HG02943 (cell line): ENCODE data around the gene DCUN1D2.
"Not testable (repeated sequence)": the region's sequence is repeated elsewhere in the genome, so short reads cannot be mapped to it uniquely, and the experiment has no call there.

ENCODE experiments used
- ATAC-seq: cut with Tn5 transposase; IDR thresholded peaks from one replicate; pipeline ENCODE4 v1.9.1; 2021; ENCODE audit warnings: mild to moderate bottlenecking, low read depth, moderate library complexity; ENCODE audit not compliant: unreplicated experiment

DCUN1D2 gene

DNA sequence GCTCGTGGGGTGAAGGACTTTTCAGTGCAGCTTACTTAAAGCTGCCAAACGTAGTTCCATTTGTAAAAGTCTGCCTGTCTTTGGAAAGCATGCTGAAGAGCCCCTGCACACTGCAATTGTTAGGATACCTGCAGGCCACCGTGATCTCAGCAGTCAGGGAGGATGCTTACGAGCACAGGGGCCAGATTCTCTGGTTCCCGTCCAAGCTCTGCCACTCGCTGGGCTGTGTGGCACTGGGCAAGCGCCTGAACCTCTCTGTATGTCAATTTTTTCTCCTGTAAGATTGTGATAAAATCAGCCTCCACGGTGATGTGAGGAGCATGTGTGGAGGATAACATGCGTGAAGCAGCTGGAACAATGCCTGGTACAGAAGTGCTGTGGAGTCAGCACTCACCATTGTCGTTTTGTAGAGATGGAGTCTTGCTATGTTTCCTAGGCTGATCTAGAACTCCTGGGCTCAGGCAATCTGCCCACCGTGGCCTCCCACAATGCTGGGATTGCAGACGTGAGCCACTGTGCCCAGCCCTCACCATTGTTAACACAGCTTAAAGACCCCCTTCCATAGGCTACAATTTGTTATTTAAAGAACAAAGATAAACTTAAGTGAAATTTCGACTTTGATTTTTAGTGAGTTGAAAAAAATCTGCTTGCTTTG, 40.7 kb downstream of the DCUN1D2 start:
- no peak for ATAC-seq

DNA sequence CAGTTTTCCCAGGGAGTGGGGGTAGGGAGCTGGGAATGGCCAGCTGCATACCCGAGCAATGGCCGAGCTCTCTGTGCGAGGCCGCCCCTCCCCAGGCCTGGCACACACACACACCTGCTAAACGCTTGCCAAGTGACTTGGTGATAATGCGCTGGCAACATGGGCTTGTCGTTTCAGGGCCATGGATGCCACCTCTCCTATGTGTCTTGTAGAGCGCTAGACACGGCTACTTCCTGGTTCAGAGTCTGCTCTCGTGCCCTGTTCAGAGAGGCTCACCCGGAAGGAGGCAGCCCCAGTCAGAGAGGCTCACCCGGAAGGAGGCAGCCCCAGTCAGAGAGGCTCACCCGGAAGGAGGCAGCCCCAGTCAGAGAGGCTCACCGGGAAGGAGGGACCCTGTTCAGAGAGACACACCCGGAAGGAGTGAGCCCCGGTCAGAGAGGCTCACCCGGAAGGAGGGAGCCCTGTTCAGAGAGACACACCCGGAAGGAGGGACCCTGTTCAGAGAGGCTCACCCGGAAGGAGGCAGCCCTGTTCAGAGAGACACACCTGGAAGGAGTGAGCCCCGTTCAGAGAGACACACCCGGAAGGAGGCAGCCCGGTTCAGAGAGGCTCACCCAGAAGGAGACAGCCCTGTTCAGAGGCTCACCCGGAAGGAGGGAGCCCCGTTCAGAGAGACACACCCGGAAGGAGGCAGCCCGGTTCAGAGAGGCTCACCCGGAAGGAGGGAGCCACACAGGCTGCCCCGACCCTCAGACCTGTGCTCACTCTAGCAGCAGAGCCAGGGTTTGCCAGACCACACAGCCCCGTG, 41.4 kb downstream of the DCUN1D2 start:
- ATAC-seq, result no peak

DNA sequence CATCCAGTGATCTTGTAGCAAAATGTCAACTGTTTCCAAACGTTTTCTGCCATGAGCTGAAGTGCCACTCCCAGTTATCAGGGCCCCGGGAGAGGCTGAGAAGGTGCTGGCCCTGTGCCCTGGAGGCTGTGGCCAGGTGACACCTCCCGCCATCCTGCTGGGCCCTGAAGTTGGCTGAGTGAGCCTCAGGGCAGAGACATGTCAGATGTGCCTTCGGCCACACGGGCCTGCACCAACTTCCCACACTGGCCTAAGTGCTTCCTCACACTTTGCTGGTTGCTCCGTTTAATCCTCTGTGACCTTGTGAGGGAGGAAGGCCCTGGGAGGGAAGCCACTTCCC, 42.0 kb downstream of the DCUN1D2 start:
- no peak for ATAC-seq

DNA sequence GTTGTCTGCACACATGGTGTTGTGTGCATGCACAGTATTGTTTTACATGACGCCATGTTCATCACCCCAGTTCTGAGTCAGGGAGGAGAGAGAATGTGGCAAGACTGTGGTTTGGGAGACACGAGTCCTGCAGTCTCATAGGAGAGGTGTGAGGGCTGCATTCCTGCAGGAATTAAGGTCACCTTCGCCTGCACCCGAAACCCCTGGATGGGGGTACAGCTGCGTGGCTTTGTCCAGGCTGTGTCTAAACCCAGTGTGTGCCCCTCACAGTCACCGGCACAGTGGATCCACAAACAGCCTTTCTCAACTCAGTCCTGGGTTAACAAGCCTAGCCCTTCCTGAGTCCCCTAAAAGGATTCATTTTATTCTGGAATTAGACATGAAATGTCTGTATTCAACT, 42.9 kb downstream of the DCUN1D2 start:
- ATAC-seq, result no peak

DNA sequence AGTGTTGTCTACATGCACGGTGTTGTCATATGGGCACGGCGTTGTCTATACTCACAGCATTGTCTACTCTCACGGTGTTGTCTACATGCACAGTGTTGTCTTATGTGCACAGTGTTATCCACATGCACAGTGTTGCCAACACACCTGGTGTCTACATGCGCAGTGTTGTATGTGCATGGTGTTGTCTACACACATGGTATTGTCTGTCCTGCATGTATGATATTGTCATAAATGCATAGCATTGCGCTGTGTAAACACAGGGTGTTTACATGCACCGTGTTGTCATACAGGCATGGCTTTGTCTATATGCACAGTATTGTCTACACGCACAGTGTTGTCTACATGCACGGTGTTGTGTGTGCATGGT, 44.0 kb downstream of the DCUN1D2 start:
- ATAC-seq, result no peak

DNA sequence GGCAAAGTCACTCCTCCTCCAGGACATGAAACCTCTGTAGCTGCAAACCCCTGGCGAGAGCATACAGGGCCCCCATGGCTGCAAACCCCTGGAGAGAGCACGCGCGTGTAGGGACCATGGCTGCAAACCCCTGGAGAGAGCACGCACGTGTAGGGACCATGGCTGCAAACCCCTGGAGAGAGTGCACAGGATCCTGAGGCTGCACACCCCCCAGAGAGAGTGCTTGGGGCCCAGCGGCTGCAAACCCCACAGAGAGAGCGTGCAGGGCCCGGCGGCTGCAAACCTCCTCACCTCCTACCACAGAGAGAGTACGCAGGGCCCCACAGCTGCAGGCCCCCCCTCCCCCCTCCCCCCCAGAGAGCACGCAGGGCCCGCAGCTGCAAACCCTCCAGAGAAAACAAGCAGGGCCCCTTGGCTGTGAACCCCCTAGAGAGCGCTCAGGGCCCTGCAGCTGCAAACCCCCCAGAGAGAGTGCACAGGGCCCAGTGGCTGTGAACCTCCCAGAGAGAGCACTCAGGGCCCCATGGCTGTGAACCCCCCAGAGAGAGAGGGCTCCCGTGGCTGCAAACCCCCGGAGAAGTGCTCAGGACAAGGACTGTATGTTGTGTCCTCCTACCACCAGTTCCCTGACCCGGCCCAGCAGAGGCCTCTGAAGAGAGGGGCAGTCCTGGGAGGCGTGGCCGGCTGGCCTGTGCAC, 44.6 kb downstream of the DCUN1D2 start:
- no peak for ATAC-seq

DNA sequence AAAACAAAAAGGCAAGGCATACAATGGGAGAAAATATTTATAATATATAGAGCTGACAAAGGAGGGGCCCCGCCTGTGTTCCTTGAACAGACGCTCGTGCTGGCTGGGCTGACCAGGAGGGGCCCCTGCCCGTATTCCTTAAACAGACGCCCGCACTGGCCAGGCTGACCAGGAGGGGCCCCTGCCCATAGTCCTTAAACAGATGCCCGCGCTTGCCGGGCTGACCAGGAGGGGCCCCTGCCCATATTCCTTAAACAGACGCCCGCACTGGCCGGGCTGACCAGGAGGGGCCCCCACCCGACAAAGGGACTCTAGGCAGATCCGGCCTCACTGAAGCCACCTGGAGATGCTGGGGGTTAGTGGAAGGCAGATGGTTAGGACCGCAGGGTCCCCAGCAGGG, 46.5 kb downstream of the DCUN1D2 start:
- ATAC-seq, result no peak

DNA sequence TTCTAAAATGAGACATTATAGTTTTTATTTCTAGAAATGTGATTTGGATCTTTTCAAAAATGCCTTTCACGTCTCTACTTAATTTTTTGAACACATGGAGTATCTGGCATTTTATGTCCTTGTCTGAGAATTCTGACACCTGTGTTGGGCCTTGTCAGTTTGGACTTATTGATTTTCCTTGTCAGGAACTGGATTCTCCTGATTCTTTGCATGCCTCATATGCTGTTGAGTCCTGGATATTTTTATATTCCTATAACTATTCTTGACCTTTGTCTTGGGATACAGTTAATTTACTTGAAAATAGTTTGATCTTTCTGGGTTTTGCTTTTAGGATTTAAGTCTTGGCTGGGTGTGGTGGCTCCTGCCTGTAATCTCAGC, 47.5 kb downstream of the DCUN1D2 start:
- ATAC-seq, result no peak

DNA sequence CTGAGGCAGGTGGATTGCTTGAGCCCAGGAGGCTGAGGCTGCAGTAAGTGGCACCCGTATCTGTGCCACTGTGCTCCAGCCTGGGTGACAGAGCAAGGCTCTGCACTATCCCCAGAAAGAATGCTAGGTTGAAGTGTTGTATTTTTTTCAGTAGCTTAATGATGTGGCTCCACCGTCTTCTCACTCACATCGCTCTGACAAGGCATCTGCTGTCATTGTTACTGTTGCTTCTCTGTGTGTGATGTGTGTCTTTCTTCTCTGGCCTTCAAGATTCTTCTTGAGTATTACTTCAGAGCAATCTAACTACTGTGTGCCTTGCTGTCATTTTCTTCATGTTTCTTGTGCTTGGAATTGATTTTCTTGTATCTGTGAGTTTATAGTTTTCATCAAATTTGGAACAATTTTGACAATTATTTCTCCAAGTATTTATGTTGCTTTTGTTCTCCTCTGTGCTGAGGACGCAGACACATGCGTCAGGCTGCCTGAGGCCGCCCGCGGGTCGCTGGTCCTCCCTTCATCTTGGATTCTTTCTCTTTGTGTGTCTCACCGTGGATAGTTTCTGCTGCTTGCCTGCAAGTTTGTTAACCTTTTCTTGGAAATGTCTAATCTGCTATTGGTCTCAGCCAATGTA, 48.0 kb downstream of the DCUN1D2 start:
- ATAC-seq, result no peak

DNA sequence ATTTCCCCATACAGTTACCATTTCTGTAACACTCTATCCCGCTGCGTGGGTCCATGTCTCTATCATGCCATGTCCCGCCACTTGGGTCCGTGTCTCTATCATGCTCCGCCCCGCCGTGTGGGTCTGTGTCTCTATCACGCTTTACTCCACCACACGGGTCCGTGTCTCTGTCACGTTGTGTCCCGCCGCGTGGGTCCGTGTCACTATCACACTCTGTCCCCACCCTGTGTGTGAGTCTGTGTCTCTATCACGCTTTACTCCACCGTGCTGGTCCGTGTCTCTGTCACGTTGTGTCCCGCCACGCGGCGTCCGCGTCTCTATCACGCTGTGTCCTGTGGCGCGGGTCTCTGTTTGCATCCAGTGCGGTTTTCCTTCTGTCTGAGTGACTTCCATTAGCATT, 48.9 kb downstream of the DCUN1D2 start:
- no peak for ATAC-seq

DNA sequence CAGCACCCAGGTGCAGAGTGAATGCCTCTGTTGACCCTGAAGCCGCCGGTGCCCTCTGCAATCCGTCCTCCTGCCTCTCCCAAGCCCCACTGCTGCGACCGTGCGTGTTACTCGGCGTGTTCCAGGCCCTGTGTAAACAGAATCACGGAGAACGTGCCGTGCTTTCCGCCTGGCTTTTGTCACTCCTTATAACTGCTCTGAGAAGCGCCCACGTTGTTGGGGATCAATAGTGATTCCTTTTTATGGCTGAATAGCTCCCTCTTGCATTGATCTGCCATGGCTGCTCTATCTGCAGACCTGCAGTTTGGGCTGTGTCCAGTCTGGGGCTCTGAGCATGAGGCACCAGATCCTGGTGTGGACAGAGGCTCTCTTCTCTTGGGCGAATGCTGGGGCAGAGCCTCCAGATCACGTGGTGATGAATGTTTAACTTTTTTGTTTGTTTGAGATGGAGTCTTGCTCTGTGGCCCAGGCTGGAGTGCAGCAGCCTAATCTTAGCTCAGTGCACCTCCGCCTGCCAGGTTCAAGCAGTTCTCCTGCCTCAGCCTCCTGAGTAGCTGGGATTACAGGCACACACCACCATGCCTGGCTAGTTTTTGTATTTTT, 53.0 kb downstream of the DCUN1D2 start:
- ATAC-seq, result no peak

DNA sequence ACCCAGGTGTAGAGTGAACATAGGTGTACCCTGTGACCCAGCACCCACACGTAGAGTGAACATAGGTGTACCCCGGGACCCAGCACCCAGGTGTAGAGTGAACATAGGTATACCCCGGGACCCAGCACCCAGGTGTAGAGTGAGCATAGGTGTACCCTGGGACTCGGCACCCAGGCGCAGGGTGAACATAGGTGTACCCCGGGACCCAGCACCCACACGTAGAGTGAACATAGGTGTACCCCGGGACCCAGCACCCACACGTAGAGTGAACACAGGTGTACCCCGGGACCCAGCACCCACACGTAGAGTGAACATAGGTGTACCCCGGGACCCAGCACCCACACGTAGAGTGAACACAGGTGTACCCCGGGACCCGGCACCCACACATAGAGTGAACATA, 53.6 kb downstream of the DCUN1D2 start:
- ATAC-seq, result not testable (repeated sequence)

DNA sequence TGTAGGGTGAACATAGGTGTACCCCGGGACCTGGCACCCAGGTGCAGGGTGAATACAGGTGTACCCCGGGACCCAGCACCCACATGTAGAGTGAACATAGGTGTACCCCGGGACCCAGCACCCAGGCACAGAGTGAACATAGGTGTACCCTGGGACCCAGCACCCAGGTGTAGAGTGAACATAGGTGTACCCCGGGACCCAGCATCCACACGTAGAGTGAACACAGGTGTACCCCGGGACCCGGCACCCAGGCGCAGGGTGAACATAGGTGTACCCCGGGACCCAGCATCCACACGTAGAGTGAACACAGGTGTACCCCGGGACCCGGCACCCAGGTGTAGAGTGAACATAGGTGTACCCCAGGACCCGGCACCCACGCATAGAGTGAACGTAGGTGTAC, 54.6 kb downstream of the DCUN1D2 start:
- not testable (repeated sequence) for ATAC-seq

DNA sequence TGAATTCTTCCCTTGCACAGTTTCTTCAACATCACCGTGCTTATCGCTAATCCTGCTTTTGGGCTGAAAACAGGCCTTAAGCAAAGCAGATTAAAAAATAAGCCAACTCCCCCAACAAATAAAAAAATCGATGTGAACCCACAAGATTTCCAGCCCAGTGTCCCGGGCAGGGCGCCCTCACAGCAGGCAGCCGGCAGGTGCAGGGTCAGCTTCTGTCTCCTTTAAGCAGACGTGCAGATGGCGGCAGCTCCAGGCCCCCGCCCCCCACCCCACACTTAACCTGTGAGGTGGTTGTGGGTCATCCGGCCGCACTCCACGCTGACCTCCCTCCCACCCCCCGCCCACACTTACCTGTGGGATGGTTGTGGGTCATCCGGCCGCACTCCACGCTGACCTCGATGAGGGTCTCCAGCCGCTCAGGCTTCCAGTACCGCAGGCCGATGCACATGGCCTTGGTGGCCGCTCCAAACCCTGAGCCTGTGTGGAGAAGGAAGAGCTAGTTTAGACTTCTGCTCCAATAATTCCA, 57.1 kb downstream of the DCUN1D2 start:
- ATAC-seq, result no peak

DNA sequence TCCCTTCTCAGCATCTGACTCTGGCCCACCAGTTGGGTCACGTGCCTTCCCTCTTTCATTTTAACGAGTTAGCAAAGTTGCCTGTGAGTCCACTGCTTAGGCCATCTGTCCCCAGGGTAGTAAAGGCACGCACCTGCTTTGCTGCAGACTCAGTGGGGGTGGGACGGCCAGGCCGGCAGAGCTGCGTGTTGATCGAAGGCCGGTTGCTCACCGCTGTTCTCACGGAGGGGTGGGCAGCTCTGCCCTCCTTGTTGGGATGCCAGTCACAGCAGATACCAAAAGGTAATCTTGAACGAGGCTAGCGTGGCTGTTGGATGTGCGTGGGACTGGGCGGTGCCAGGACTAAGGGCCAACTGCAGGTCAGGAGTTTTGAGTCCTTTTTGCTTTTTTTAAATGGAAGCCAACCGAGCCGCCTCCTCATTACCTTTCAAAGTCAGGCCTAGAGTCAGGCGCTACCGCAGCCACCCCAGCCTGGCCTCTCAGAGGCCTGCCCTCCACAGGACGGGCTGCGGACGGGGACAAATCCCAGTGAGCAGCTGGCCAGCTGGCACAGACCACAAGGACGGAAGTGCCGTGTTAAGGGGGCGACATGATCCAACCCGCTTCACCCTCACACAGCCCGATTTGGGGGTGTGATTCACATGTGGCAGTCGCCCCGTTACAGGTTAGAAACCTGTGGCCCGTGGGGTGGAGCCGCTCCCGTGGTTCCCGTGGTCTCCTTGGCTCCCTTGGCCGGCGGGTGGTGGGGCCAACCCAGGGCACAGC, 57.8 kb downstream of the DCUN1D2 start:
- ATAC-seq, result no peak

DNA sequence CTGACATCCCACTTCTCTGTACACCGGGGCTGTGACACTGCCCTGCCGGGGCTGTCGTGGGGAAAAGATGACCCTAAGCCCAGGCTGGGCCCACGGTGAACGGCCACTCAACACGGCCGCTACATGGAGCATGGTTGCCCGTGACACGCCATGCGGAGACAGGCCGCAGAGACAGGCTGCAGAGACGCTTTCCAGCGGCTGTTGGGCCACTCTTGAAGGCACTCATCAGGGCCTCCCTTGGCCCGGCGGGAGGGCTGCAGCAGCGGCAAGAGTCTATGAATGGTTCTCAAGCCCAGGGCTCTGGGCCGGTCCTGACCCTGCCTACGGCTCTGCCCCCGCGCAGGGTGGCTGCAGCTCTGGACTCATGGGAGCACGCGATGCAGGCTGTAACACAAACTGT, 59.3 kb downstream of the DCUN1D2 start:
- ATAC-seq, result no peak

DNA sequence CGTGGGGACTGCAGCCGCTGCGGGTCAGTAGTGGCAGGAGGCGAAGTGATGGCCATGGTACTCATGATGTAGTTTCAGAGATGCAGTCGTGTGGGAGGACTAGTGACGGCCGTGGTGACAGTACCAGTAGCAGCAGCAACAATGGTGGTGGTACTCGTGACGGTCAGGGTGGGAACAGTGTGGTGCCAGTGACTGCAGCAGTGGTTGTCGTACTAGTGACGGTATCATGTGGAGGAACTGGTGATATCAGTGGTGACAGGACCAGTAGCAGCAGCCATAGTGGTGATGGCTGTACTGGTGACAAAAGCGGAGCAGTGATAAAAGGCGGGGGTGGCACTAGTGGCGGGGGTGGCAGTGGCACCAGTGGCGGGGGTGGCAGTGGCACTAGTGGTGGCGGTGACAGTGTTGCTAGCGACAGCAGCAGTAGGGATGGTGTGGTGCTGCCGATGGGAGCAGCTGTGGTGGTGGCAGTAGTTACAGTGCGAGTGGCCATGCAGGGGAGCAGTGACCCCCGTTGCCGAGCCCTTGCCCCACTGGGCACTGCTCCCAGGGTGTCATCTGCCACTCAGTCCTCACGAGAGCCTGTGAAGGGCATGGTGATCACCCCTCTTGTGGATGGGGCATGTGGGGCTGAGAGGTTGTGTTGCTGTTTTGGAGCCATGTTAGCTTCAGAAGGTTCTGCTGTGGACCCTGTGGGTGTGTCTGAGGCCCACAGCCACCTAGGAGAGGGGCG, 60.0 kb downstream of the DCUN1D2 start:
- ATAC-seq, result no peak

DNA sequence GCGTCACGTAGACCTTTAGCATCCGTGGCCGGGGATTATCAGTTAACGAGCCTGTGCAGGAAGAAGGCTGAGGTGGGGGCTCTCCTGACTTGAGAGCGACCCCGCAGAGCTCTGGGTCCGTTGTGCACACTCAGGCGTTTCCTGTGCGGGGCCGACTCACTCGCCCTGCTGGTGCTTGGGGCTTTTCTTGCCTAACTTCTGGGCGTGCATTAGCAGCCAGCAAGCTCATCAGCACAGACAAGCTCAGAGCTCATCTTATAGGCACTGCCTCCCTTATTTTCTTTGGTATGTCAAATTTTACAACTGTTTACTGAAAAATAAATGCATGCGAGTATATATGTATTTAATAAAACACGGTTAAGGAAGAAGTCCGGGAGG, 60.9 kb downstream of the DCUN1D2 start:
- ATAC-seq, result no peak

DNA sequence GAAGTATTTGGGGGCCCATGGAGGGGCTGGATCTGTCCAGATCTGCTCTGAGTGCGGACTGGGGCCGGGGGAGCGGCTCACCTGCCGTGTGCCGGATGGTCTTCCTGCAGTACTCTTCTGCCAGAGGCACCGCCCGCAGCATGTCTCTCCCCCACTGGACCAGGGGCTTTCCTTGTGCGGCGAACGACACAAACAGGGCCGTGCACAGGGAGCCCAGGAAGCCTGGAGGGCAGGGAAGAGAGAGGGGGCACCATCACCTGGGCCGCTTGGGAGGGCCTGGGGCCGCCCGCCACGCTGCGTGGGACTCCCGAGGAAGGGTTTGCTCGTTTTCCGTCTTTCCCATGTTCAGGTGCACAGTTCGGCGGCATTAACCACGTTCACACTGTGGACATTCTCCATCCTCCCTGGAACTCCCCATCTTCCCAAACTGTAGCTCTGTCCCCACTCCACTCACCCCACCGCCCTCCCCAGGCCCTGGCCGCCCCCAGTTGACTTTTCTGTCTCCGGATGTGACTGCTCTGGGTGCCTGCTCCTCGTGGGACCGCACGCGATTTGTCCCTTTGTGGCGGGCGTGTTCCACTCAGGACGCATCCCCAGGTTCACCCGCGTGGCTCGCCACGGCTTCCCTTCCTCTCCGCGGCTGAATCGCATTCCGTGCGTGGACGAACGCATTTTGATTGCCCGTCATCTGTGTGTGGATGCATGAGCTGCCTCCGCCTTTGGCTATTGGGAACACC, 61.5 kb downstream of the DCUN1D2 start:
- ATAC-seq, result no peak
